CD4-positive, alpha-beta T cell treated with Interleukin-17A for 4 hours (primary cell): Measurements from ENCODE around the gene SEC24D.
A peak's percentile ranks its signal among the peaks of the same experiment; 100 is the strongest.

ENCODE experiments used
- DNase-seq: peaks from one replicate; pipeline ENCODE4 v3.0.0-alpha.2; 2020; ENCODE audit warnings: mixed read lengths

Gene SEC24D

GRCh38 chr4:118745357-118745756 is 90.6 kb downstream of the SEC24D start:
- DNase-seq = no peak

GRCh38 chr4:118743867-118744266 is 92.1 kb downstream of the SEC24D start:
- DNase-seq = no peak

- DNase-seq = no peak
These were observed 93.9 kb downstream of the SEC24D start for GRCh38 chr4:118742050-118742449.

GRCh38 chr4:118741301-118741855 is 94.5 kb downstream of the SEC24D start:
- DNase-seq = no peak

- DNase-seq = no peak
These were observed 95.1 kb downstream of the SEC24D start for GRCh38 chr4:118740869-118741268.

- no peak for DNase-seq
These were observed 96.8 kb downstream of the SEC24D start for GRCh38 chr4:118739022-118739713.

- DNase-seq = no peak
These were observed 97.8 kb downstream of the SEC24D start for GRCh38 chr4:118738090-118738489.

- DNase-seq = no peak
These were observed 99.0 kb downstream of the SEC24D start for GRCh38 chr4:118736900-118737299.

GRCh38 chr4:118734491-118735205 is 101.3 kb downstream of the SEC24D start:
- no peak for DNase-seq

- no peak for DNase-seq
These were observed 103.2 kb downstream of the SEC24D start for GRCh38 chr4:118732591-118733330.

GRCh38 chr4:118730683-118731082 is 105.2 kb downstream of the SEC24D start:
- DNase-seq = no peak

GRCh38 chr4:118729287-118730286 is 106.3 kb downstream of the SEC24D start:
- DNase-seq = peak; percentile 6

- DNase-seq = no peak
These were observed 108.6 kb downstream of the SEC24D start for GRCh38 chr4:118727360-118727759.

GRCh38 chr4:118723369-118723768 is 112.6 kb downstream of the SEC24D start:
- DNase-seq = no peak

- no peak for DNase-seq
These were observed 114.2 kb downstream of the SEC24D start for GRCh38 chr4:118721752-118722151.

- DNase-seq = no peak
These were observed 117.3 kb downstream of the SEC24D start for GRCh38 chr4:118718511-118719170.

GRCh38 chr4:118716304-118716703 is 119.6 kb downstream of the SEC24D start:
- no peak for DNase-seq

GRCh38 chr4:118714682-118715081 is 121.2 kb downstream of the SEC24D start:
- DNase-seq = no peak

- DNase-seq = no peak
These were observed 123.1 kb downstream of the SEC24D start for GRCh38 chr4:118712872-118713271.

GRCh38 chr4:118711052-118711451 is 124.9 kb downstream of the SEC24D start:
- DNase-seq = no peak

GRCh38 chr4:118703118-118703517 is 132.8 kb downstream of the SEC24D start:
- no peak for DNase-seq
